GM12873 (cell line): ENCODE results near the gene NRG3.

Experiments used
- TF ChIP-seq, protein P1 (sequence below): IDR thresholded peaks from 2 replicates; pipeline ENCODE4 v1.5.1; 2012; ENCODE audit warnings: low read depth, mild to moderate bottlenecking, moderate library complexity, low read length, control low read depth; ENCODE audit not compliant: insufficient read depth; ENCODE audit errors: missing control alignments

Gene NRG3

GRCh38 chr10:82245157-82245556 lies 370.2 kb downstream of the NRG3 start:
- TF ChIP-seq, protein P1, sequence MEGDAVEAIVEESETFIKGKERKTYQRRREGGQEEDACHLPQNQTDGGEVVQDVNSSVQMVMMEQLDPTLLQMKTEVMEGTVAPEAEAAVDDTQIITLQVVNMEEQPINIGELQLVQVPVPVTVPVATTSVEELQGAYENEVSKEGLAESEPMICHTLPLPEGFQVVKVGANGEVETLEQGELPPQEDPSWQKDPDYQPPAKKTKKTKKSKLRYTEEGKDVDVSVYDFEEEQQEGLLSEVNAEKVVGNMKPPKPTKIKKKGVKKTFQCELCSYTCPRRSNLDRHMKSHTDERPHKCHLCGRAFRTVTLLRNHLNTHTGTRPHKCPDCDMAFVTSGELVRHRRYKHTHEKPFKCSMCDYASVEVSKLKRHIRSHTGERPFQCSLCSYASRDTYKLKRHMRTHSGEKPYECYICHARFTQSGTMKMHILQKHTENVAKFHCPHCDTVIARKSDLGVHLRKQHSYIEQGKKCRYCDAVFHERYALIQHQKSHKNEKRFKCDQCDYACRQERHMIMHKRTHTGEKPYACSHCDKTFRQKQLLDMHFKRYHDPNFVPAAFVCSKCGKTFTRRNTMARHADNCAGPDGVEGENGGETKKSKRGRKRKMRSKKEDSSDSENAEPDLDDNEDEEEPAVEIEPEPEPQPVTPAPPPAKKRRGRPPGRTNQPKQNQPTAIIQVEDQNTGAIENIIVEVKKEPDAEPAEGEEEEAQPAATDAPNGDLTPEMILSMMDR = no peak

- TF ChIP-seq, protein P1 = no peak
Observed at GRCh38 chr10:82245906-82246560, 371.0 kb downstream of the NRG3 start.

GRCh38 chr10:82249141-82249540 lies 374.1 kb downstream of the NRG3 start:
- TF ChIP-seq, protein P1 = no peak

DNA sequence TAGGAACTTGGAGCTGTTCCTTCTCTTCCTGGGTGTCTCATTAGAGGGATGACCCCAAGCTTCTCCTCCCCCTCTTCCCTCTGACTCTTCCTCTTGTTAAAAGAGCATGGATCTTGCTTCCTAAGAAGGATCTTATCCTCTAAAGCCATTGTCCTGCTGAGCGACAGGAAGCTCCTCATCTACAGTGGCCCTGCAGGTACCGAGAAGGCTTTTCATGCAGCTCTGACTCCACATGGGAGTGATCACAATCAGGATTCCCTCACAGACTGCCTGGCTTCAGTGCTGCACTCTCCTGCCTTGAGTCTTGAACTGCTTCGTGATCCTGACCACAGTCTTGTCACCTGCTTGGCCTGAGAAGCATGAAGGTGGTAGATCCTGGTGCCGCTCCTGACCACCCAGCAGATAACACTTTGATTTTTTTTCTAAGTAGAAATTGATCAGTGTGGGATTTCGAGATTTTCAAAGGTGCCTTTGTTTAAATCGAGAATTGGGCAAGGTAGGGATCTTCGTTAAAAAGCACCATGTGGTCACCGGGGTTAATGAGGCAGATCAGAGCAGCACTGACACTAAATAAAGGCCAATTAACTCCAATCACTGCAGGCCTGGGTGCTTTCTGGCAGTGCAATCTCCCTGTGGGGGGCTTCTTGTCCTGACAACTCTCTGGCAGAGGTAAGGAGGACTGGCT lies 376.4 kb downstream of the NRG3 start:
- TF ChIP-seq, protein P1 = no peak

DNA sequence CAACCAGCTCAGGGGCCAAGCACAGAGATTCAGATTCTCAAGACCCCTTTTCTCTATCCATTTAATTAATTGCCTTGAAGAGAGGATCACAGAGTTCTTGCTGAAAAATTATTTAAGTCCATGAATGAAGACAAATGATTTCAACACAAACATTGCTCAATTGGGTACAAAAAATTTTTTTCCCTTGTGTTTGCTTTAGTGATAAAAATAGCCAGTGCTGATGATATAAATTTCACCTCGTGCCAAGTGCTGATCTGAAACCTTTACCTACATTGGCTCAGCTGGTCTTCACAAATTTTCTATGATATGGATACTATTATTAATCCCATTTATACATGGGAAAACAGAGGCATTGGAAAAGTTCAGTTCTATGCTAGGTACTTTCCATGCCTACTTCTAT lies 377.1 kb downstream of the NRG3 start:
- TF ChIP-seq, protein P1 = no peak

DNA sequence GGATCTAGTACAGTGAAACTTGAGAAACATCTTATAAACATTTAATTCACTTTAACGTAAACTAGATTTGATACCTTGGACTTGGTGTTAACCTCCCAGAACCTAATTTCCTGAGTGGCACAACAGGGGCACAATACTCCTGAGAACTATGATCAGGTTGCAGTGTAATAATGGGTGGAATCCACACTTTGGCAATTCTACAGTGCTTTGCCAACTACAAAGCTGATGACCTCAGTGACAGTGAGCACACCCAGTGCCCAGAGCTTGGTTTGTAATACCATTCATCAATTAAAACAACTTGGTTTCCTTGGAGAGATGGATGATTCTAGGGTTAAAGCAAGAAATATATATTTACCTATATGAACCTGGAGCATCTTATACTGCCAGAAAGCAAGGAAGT lies 379.2 kb downstream of the NRG3 start:
- TF ChIP-seq, protein P1 = no peak

- TF ChIP-seq, protein P1 = no peak
Observed at GRCh38 chr10:82256275-82256674, 381.3 kb downstream of the NRG3 start.
